Endodermal cell (in vitro differentiated cells): ENCODE results near the gene KRT15. TPM values are rescaled to one million over a fixed set of nuclear protein-coding genes. Genes with fewer than 3 reads are reported as not detected.

Experiments used
- DNase-seq: peaks from one replicate; pipeline ENCODE4 v3.0.0-alpha.2; 2017
- H3K27ac ChIP-seq: 2 replicates; pipeline ENCODE4 v1.5.1; 2013; ENCODE audit warnings: mild to moderate bottlenecking, low read depth, low read length, moderate library complexity
- H3K27me3 ChIP-seq: 2 replicates; pipeline ENCODE4 v1.6.1; 2013; ENCODE audit warnings: mild to moderate bottlenecking, low read length, moderate library complexity; ENCODE audit not compliant: insufficient read depth, control insufficient read depth, poor library complexity, severe bottlenecking
- H3K36me3 ChIP-seq: 2 replicates; pipeline ENCODE4 v1.7.0; 2013; ENCODE audit warnings: mild to moderate bottlenecking, low read length, moderate library complexity; ENCODE audit not compliant: control insufficient read depth, insufficient read depth
- H3K4me1 ChIP-seq: one replicate; pipeline ENCODE4 v1.7.0; 2013; ENCODE audit warnings: low read length; ENCODE audit not compliant: control insufficient read depth, insufficient read depth
- H3K4me3 ChIP-seq: 2 replicates; pipeline ENCODE4 v1.5.1; 2013; ENCODE audit warnings: mild to moderate bottlenecking, low read length, moderate library complexity
- H3K9ac ChIP-seq: 2 replicates; pipeline ENCODE4 v1.6.1; 2013; ENCODE audit warnings: mild to moderate bottlenecking, low read length, moderate library complexity; ENCODE audit not compliant: poor library complexity, severe bottlenecking; ENCODE audit errors: extremely low read depth
- H3K9me3 ChIP-seq: 2 replicates; pipeline ENCODE4 v1.6.1; 2013; ENCODE audit warnings: mild to moderate bottlenecking, low read length, moderate library complexity; ENCODE audit not compliant: control insufficient read depth
- H3K27ac Mint-ChIP-seq: 2 replicates; pipeline ENCODE4 v1.8.0; 2020; ENCODE audit warnings: mixed read lengths
- H3K27me3 Mint-ChIP-seq: 2 replicates; pipeline ENCODE4 v1.8.0; 2021; ENCODE audit warnings: mild to moderate bottlenecking, mixed read lengths; ENCODE audit not compliant: insufficient read depth
- H3K36me3 Mint-ChIP-seq: 2 replicates; pipeline ENCODE4 v1.8.0; 2020; ENCODE audit warnings: low read depth, mixed read lengths
- H3K4me1 Mint-ChIP-seq: 2 replicates; pipeline ENCODE4 v1.8.0; 2020; ENCODE audit warnings: mixed read lengths
- H3K4me3 Mint-ChIP-seq: 2 replicates; pipeline ENCODE4 v1.8.0; 2020; ENCODE audit warnings: mild to moderate bottlenecking, moderate library complexity, mixed read lengths
- H3K9me3 Mint-ChIP-seq: 2 replicates; pipeline ENCODE4 v1.8.0; 2020; ENCODE audit warnings: mild to moderate bottlenecking, mixed read lengths
- CTCF ChIP-seq: fragments of 200-600 bp; sonication (generic); conservative IDR thresholded peaks from 2 replicates; pipeline ENCODE4 v1.5.0; 2021; ENCODE audit warnings: antibody characterized with exemption, mild to moderate bottlenecking
- WGBS, 2 experiments: methylation state at CpG; one replicate each; pipeline versions ENCODE4 v1.1.5 to v1.1.7; 2013; ENCODE audit warnings: missing lambda C conversion rate in 2 of 2, mixed read lengths in 1 of 2; ENCODE audit not compliant: insufficient coverage in 1 of 2, insufficient read length in 1 of 2; 5-methylcytosine and 5-hydroxymethylcytosine counted together
- total RNA-seq, 2 donors: library from RNA; stranded (reverse); fragmentation: NEBNext Ultra II Directional in 1 of 2; extraction: Animal tissue kit (Norgen Biotek cat#: 25700) in 1 of 2; gene quantifications; 2 replicates in 1 of 2; 3 replicates in 1 of 2; pipeline ENCODE4 v1.2.1, GENCODE V29; 2021

Gene KRT15
- total RNA-seq, 2 donors from 2014 or later, result 0.95 to 1.2 TPM

GRCh38 chr17:41523787-41524186 is 5.1 kb upstream of the KRT15 start:
- WGBS, 2 experiments, result 93 to 96% methylated on average over 10 to 19 of the region's 19 CpGs
- no peaks in the 10 kb centered on the region for H3K27me3 ChIP-seq
- H3K9me3 Mint-ChIP-seq, result no peaks in the 10 kb centered on the region
- H3K4me1 Mint-ChIP-seq, result peaks cover 34% of the 10 kb centered on the region
- H3K27ac ChIP-seq, result no peak overlapping the region
- peaks cover 46% of the 10 kb centered on the region for H3K36me3 Mint-ChIP-seq
- H3K4me3 ChIP-seq, result no peak overlapping the region
- no peak for DNase-seq
- H3K4me3 Mint-ChIP-seq, result no peak overlapping the region
- TF ChIP-seq CTCF, result no peak
- peaks cover under 1% of the 10 kb centered on the region for H3K4me1 ChIP-seq
- H3K27ac Mint-ChIP-seq, result no peak overlapping the region
- peaks cover 40% of the 10 kb centered on the region for H3K36me3 ChIP-seq
- H3K27me3 Mint-ChIP-seq, result no peaks in the 10 kb centered on the region
- H3K9me3 ChIP-seq, result no peaks in the 10 kb centered on the region
- H3K9ac ChIP-seq, result no peak overlapping the region

- Mint-ChIP-seq H3K27me3 (no peaks in the 10 kb centered on the region), H3K27ac (no peak overlapping the region), H3K9me3 (no peaks in the 10 kb centered on the region), H3K4me1 (peaks cover 30% of the 10 kb centered on the region), H3K4me3 (no peak overlapping the region), H3K36me3 (peaks cover 46% of the 10 kb centered on the region)
- 99% methylated on average over 4 of the region's 4 CpGs; no CpG with 5 or more reads in 1 of the 2 experiments for WGBS, 2 experiments
- Histone ChIP-seq H3K4me3 (no peak overlapping the region), H3K36me3 (peaks cover 40% of the 10 kb centered on the region), H3K9me3 (no peaks in the 10 kb centered on the region), H3K4me1 (no peaks in the 10 kb centered on the region), H3K9ac (no peak overlapping the region), H3K27ac (no peak overlapping the region), H3K27me3 (no peaks in the 10 kb centered on the region)
- TF ChIP-seq CTCF, result no peak
- DNase-seq, result no peak
These were observed 4.5 kb upstream of the KRT15 start for GRCh38 chr17:41523225-41523593.

- no peak overlapping the region for H3K27ac ChIP-seq
- Mint-ChIP-seq H3K27me3 (no peaks in the 10 kb centered on the region), H3K27ac (peak overlapping the region; percentile 35), H3K4me3 (no peak overlapping the region), H3K4me1 (peaks cover 30% of the 10 kb centered on the region), H3K36me3 (peaks cover 46% of the 10 kb centered on the region), H3K9me3 (no peaks in the 10 kb centered on the region)
- no peaks in the 10 kb centered on the region for H3K27me3 ChIP-seq
- no peak overlapping the region for H3K9ac ChIP-seq
- 91 to 92% methylated on average over 6 to 12 of the region's 12 CpGs for WGBS, 2 experiments
- DNase-seq, result no peak
- no peak for TF ChIP-seq CTCF
- no peaks in the 10 kb centered on the region for H3K4me1 ChIP-seq
- peaks cover 40% of the 10 kb centered on the region for H3K36me3 ChIP-seq
- no peak overlapping the region for H3K4me3 ChIP-seq
- no peaks in the 10 kb centered on the region for H3K9me3 ChIP-seq
These were observed 3.9 kb upstream of the KRT15 start for GRCh38 chr17:41522301-41523224.
